ENCODE results near the gene RHEBL1.

DNA sequence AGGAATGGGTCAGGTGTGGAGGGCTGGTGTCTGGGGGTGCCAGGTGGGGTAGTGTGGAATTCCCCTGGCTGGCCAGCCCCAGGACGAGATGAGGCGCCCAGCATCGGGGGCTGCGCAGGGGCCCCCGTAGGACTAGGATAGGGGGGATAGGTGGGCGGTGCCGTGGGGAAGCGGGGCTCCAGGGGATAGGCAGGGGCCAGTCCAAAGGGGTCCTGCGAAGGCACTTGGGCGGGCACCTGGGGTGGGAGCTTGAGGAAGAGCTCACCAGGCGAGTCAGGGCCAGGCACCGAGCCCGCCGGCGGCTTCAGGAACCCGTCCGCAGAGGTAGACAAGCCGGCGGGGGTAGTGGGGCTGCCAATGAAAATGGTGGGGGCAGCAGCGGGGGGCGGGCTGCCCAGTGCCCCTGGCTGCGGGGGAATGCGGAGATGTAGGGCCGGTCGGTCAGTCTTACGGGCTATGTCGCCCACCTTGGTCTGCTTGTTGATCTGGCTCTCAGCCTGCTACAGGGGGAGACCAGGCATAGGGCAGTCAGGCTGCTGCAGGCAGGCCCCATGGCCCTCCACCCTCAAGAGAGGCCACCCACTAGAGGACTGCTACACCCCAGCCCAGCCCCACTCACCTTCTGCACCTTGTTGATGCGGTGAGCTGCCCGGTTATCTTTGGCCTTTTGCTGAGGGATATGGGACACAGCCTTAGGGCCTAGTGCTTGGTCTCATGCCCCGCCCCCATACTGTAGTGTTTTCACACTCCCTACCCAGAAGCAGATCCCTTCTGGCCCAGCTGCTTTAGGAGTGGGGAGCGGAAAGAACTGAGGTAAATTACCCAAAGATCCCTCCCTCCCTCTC, 28.5 kb downstream of the RHEBL1 start:
- TF ChIP-seq POLR2A (IDR thresholded peaks at IDR 0.05): no peak
- TF ChIP-seq, protein P1, sequence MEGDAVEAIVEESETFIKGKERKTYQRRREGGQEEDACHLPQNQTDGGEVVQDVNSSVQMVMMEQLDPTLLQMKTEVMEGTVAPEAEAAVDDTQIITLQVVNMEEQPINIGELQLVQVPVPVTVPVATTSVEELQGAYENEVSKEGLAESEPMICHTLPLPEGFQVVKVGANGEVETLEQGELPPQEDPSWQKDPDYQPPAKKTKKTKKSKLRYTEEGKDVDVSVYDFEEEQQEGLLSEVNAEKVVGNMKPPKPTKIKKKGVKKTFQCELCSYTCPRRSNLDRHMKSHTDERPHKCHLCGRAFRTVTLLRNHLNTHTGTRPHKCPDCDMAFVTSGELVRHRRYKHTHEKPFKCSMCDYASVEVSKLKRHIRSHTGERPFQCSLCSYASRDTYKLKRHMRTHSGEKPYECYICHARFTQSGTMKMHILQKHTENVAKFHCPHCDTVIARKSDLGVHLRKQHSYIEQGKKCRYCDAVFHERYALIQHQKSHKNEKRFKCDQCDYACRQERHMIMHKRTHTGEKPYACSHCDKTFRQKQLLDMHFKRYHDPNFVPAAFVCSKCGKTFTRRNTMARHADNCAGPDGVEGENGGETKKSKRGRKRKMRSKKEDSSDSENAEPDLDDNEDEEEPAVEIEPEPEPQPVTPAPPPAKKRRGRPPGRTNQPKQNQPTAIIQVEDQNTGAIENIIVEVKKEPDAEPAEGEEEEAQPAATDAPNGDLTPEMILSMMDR (IDR thresholded peaks at IDR 0.05 in 8 of 11, conservative IDR thresholded peaks at IDR 0.05 in 3 of 11): no peak
